Left cardiac atrium (tissue), 4 donors: Measurements from ENCODE around the gene BRMS1. TPM values are rescaled to one million over a fixed set of nuclear protein-coding genes. Genes with fewer than 3 reads are reported as not detected.
"Not testable (repeated sequence)": the region's sequence is repeated elsewhere in the genome, so short reads cannot be mapped to it uniquely, and the experiment has no call there.

Experiments used
- ATAC-seq, 2 donors: fragments of 200-7000 bp; cut with Tn5 transposase; one replicate each; pipeline ENCODE4 v1.9.1; 2020; ENCODE audit warnings: mild to moderate bottlenecking in 2 of 2, moderate library complexity in 2 of 2
- DNase-seq: peaks from one replicate; pipeline ENCODE4 v3.0.0-alpha.2; 2020
- intact Hi-C, 2 donors: fragments of 100-400 bp; cut with DNase I; formaldehyde crosslinking; loops; one replicate each; pipeline versions ENCODE4 v1.14.1 to v1.15.1; 2022 to 2023
- total RNA-seq, 2 donors: library from RNA; stranded (reverse); fragmentation: NEBNext Ultra II Directional; extraction: Animal tissue kit (Norgen Biotek cat#: 25700); gene quantifications; one replicate each; pipeline ENCODE4 v1.2.1, GENCODE V29; 2021
- donor health status: DM: no; HTN: yes; CAD: no.
- donor health status: DM: no; HTN: yes; CAD: no; lungs with severe emphysema.
- donor health status: DM: yes; HTN: yes; CAD: no.
- donor health status: Dilated cardiomyopathy.

Gene BRMS1
- total RNA-seq, 2 donors from 2014 or later, result 14.9 to 19.3 TPM

DNA sequence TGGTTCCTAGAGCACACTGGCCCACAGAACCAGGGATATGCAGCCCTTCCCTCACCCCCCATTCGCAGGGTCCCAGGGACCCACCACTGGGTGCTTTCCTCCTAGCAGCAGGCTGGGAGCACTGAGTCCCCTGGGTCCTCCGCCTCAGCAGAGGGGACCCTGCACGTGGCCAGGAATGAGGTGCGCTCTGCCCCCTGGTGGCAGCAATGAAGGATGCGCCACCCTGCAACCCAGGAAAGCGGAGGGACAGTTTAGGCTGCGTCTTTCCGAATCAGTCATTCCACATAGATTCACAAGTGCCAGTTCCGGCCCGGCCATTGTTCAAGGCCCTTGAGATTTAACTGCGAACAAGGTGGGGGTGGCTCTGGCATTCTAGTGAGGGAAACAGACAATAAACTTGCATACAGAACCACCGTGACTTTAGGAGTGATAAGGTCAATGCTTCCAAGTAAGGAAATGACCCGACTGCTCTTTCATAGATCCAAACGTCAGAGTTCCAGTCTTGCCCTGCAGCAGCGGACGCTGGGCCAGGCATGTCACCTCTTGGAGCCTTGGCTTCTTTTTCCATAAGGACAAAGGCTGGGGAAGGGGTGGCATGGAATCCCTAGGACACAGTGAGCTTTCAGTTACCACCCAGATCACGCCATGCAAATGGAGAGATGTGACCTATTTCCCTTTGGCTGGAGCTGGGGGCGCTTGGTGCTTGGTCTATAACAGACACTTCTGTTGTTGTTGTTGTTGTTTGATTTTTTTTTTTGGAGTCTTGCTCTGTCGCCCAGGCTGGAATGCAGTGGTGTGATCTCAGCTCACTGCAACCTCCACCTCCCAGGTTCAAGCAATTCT lies 16.4 kb downstream of the BRMS1 start:
- intact Hi-C loops, result loop anchor here in 1 of 2 donors (1.0 kb wide), 1 partner anchor 16 kb away; no protein-coding TSS in a partner anchor
- DNase-seq, result peak; percentile 76
- ATAC-seq, result peak; percentile 79 to 87

DNA sequence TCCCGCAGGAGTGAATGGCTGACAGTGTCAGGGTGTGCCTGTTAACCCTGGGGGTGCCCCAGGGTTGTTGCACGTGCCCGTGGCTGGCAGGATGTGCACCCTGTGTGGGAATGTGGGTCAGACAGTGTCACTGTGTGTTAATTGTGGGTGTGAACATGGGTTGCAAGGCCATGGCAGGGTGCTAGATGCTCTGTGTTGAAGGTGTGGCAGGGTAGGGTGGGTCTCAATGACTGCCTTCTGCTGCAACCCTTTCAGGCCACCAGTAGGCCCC lies 16.9 kb downstream of the BRMS1 start:
- intact Hi-C loops, result loop anchor here in 1 of 2 donors (1.0 kb wide), 1 partner anchor 16 kb away; no protein-coding TSS in a partner anchor
- DNase-seq, result no peak
- ATAC-seq, result peak in 1 of 2 donors; percentile 2

DNA sequence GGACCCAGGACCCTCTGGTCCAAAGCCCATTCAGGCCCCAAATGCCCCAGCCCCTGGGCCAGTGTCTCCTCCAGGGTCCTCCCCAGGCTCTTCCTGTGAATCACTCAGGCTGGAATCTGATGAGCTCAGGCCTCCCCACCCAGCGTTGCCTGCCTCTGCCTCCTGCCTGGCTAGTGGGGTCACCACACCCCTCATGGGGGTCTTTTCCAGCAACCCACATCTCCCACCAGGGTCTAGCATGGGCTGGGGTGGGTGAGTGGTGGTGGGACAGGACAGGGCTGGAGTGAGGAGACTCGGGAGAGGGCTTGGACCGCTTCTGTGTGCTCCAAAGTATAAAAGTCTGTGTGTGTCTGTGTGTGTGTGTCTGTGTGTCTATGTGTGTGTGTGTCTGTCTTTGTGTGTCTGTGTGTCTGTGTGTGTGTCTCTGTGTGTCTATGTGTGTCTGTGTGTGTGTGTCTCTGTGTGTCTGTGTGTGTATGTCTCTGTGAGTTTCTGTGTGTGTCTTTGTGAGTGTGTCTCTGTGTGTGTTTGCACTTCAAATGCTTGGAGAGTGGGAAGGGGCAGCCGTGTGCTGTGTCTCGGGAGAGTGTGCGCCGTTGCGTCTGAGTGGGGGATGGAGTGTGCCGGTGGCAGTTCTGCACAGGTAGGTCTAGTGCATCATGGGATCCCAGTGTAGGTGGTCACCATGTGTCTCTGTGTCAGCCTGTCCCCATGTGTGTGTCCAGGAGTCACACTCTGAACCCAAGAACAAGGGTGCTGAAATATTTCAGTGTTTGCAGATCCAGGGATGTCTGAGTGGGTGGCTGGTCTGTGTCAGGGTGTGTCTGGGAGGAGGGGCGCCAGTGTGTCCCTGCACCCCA lies 17.5 kb downstream of the BRMS1 start:
- peak in 1 of 2 donors; percentile 62 for ATAC-seq
- DNase-seq, result peak; percentile 48
- intact Hi-C loops, result loop anchor here in 1 of 2 donors (1.0 kb wide), 1 partner anchor 15 kb away; no protein-coding TSS in a partner anchor

DNA sequence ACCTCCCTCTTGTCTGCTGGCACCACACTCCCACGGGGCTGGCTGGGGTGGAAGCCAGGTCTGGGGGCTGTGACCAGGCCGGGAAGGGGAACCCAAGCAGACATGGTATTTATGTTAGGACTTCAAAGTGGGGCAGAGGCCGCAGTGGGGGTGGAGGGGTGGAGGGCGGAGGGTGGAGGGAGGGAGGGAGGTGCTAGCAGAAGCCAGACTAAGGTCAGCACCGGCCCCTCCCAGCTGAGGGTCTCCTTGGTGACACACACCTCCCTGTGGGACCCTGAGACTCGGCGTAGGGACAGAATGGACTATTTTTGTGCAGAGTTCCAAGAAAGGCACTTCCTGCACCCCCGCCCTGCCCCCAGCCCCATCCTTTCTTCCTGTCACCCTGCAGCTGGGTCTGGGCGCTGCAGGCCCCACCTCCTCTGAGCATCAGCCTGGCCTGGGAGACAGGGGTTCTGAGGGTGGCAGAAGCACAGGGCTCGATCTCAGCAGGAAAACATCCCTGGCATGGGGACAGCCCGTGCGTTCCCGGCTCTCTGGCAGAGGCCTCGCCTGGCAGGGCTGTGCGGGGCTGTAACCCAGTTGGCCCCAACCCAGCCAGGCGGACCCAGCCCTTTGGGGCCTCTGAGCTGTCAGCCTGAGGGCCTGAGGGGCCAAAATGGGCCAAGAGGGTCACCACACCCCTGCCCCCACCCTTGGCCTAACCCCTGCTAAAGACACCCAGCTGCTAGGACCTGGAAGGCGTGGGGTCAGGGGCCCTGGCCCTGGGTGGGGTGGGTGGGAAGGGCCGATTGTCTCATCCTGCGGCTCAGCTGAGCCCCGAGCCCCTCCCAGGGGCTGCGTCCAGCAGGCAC lies 18.4 kb downstream of the BRMS1 start:
- peak; percentile 65 for ATAC-seq
- DNase-seq, result peak; percentile 68
- intact Hi-C loops, result no loop called here

DNA sequence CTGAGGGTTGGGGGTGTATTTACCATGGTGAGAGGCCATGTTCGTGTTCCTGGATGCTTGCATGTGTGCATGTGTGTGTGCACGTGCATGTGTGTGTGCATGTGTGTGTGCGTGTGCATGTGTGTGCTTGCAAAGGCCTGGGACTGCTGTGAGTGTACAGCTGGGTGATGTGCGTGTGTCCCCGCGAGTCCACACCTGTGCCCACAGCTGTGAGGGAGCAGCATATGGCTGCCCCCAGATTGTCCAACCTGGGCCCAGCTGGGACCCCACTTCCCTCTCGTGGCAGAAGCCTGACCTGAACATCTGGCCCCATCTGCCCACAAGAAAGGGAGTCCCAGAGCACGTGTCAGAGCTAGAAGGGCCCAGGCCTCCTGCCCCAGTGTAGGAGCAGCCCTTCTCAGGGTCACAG lies 19.6 kb downstream of the BRMS1 start:
- ATAC-seq (no peak), DNase-seq (no peak)
- intact Hi-C loops, result no loop called here

DNA sequence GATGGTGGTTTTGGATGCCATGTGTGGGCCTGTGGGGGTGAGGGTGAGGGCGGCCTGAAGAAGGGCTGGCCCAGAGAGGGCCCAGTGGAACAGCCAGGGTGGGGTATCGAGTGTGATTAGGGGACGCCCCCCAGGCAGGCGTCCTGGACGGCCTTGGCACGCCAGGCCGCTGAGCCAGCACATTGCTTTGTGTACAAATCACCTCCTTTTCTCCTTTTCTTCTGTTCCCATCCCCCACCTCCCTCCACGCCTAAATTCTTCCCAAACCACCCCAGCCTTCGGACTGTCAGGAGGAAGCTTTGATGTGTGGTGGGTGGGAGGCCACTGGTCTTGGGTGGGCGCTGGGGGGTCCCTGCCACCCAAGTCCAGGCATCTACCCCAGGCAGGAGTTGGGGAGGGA lies 20.2 kb downstream of the BRMS1 start:
- intact Hi-C loops, result no loop called here
- DNase-seq (no peak), ATAC-seq (no peak)

DNA sequence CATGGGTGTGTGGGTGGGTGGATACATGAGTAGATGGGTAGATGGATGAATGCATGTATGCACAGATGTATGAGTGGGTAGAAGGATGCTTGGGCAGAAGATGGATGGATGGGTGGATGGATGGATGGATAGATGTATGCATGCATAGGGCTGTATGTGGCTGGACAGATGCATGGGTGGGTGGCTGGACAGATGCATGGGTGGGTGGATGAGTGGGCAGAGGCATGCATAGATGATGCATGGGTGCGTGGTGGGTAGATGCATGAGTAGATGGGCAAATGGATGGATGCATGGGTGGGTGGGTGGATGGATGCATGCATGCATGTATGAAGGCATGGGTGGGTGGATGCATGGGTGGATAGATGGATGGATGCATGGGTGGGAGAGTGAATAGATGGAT lies 21.2 kb downstream of the BRMS1 start:
- intact Hi-C loops, result no loop called here
- ATAC-seq, result no peak
- DNase-seq, result no peak

DNA sequence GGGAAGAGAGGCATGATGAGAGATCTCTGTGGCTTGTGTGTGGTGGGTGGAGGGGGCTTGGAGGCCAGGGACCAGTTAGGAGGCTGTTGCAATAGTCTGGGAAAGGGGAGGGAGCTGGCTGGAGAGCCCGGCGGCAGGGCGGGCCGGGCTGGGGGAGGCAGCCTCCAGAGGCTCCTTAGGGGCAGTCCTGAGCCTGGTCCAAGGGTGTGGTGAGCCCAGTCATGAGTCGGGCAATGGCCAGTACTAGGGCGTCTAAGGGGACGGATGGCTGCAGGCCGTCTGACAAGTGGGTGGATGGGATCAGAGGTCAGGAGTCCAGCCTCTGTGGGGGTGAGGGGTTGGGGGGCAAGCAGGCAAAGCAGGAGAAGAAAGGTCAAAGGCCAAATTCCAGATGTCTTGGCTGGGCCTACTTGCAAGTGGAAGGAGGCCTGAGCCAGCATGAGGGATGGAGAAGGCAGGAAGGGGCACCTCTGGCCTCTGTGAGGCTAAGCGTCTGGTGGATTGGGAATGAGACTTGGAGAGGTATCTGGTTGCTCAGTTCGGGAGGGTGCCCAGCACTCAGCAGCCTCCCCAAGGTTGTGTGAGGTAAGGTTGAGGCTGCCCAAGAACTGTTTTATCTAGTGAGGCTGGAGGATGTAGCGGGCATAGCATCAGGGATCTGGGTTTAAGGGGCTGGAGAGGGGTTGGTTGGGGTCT lies 22.0 kb downstream of the BRMS1 start:
- DNase-seq, result peak; percentile 76
- intact Hi-C loops, result no loop called here
- peak; percentile 42 to 57 for ATAC-seq

DNA sequence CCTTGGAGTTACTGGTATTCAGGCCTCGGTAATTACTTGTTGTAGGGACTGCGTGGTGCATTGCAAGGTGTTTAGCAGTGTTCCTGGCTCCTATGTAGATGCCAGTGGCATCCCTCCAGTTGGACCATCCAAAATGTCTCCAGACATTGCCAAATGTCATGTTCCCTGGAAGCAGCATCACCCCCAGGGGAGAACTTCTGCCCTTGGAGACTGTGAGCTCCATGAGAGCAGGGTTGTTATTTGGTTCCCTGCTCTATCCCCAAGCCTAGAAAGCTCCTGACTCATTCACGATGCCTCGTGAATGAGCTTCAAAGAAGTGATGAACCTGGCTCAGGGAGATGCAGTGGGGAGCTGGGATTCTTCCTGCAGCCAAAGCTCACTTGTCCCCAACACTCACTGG lies 23.3 kb downstream of the BRMS1 start:
- no peak for ATAC-seq
- no peak for DNase-seq

DNA sequence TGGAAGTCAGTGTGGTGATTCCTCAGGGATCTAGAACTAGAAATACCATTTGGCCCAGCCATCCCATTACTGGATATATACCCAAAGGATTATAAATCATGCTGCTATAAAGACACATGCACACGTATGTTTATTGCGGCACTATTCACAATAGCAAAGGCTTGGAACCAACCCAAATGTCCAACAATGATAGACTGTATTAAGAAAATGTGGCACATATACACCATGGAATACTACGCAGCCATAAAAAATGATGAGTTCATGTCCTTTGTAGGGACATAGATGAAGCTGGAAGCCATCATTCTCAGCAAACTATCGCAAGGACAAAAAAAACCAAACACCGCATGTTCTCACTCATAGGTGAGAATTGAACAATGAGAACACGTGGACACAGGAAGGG lies 24.2 kb downstream of the BRMS1 start:
- intact Hi-C loops, DNase-seq, ATAC-seq: not testable (repeated sequence)

More for the DNA sequence above, 23.3 kb downstream of the BRMS1 start:
- intact Hi-C loops, result no loop called here

DNA sequence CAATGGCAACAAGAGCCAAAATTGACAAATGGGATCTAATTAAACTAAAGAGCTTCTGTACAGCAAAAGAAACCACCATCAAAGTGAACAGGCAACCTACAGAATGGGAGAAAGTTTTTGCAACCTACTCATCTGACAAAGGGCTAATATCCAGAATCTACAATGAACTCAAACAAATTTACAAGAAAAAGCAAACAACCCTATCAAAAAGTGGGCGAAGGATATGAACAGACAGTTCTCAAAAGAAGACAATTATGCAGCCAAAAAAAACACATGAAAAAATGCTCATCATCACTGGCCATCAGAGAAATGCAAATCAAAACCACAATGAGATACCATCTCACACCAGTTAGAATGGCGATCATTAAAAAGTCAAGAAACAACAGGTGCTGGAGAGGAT lies 24.6 kb downstream of the BRMS1 start:
- ATAC-seq, DNase-seq, intact Hi-C loops: not testable (repeated sequence)

DNA sequence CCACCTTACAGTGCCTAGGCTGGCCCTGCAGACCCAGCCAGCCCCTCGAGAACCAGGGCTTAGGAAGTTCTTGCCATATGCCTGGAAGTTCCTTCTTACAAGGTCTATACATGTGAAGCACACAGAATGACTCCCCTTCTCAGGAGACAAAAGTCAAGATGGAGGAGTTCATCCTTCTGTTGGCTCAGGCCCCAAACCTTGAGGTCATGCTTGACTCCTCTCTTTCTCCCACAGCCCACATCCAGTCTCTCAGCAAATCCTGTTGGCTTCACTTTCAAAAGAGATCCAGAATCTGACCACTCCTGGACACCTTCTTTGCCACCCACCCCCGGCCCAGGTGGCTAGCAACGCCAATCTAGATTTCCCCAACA lies 26.3 kb downstream of the BRMS1 start:
- intact Hi-C loops, result no loop called here
- ATAC-seq, result no peak
- no peak for DNase-seq

DNA sequence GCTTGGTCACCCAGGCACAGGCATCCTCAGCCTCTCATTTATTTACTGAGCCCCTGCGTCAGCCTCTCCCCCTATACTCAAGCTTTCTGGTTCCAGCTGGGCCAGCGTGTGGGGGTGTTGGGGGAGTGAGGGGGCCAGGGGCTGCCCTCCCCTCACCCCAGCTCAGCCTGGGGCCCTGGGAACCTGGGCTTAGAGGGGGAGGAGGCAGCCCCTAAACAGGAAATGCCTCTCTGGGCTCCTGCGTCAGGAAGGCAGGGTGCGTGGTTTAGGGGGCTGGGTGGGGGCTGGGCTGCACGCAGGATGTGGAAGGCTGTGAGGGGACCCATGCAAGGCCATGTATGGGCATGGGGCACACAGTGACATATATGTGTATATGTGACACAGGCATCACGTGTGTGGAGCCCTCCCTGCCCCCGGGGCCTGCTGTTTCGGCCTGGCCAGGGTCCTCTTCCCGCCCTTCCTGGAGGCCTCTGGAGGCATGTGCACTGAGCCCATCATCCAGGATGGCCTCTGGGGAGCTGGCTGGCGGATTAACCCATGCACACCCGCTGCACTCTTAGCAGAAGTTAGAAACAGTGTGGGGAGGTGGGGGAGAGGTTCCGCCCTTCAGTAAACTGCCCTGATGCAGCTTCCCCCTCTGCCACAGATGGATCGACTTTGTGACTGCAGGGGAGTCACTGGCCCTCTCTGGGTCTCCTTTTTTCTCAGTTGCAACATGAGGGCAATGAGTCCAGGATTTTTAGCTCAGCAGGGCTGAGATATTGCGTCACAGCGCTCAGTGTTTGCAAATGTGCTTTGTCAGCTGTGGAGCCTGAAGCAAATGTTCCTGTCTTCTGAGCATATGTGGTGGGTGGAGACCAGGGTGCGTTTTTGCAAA lies 26.9 kb downstream of the BRMS1 start:
- ATAC-seq, result peak; percentile 10 to 12
- DNase-seq, result peak; percentile 72
- intact Hi-C loops, result no loop called here

DNA sequence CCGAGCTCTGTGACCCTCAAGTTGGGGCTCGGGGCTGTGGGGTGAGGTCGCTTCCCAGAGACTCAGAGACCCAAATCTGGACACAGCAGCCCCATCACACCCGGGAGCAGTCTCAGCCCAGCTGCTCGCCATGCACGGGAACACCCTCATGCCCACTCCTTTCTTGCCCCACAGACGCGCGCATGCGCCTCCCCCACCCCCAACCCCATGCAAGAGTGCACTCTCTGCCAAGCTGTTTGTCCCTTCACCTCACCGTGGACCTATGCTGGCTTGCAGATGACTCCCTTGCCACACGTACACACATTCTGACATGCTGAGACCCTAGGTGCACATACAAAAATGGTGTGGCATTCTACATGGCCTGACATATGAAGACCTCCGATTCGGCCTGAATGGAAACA lies 27.6 kb downstream of the BRMS1 start:
- DNase-seq, result peak; percentile 53
- intact Hi-C loops, result no loop called here
- ATAC-seq, result peak; percentile 5 to 32

DNA sequence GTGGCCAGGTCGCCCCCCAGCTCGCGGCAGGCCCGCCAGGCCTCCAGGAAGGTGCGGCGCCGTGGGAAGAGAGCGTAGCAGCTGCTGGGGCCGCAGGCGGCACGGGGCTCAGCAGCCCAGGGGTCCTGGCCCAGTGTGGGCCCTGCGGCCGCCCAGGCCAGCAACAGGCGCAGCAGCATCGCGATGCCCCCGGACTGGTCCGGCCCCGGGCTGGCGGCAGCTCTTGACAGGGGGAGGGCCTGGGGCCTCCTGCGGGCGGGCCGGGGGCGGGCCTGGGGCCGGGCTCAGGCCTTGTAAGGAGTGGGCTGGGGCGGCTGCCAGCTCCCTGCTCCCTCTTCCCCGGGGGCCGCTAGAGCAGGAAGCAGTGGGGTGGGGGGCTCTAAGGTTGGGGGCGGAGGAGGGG lies 28.1 kb downstream of the BRMS1 start, which contains the start of gene CD248:
Gene CD248, minus strand, starts transcription at position 196 of the 403 bp plus-strand sequence. Its CDS starts 17 bp downstream, at position 179.
- intact Hi-C loops, result no loop called here
- DNase-seq (peak; percentile 83), ATAC-seq (peak; percentile 54 to 60)

DNA sequence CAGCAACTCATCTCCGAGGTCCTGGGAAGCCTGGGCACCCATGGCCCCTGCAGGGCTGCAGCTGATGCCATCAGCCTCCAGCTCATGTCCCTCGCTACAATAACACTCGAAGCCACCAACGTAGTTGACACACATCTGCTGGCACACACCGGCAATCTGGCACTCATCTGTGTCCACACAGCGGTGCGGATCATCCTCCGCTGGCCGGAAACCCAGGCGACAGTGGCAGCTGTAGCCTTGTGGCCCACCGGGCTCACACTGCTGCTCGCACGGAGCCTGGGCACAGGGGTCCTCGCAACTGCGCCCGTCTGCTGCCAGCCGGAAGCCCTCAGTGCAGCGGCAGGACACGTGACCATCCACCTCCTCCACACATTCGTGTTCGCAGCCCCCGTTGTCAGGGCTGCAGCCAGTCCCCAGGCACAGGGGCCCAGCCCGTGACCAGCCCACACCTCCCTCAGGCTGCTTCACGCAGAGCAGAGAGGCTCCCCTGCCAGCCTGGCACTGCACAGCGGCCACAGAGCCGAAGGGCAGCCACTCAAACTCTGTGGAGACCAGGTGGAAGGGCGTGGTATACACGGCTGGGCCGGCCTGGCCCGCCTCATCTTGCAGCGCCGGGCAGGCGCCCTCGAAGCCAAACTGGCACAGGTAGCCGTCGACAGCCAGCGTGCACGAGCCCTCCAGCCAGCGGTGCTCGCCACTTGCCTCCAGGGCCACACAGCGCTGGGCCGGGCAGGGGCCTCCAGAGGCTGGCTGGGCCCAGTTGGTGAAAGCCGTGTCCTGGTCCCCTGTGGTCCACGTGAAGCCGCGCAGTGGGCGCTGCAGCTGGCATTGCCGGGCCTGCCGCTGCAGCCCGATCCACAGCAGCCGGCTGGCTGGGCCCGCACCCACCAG lies 28.7 kb downstream of the BRMS1 start:
- intact Hi-C loops, result no loop called here
- no peak for DNase-seq
- no peak for ATAC-seq

DNA sequence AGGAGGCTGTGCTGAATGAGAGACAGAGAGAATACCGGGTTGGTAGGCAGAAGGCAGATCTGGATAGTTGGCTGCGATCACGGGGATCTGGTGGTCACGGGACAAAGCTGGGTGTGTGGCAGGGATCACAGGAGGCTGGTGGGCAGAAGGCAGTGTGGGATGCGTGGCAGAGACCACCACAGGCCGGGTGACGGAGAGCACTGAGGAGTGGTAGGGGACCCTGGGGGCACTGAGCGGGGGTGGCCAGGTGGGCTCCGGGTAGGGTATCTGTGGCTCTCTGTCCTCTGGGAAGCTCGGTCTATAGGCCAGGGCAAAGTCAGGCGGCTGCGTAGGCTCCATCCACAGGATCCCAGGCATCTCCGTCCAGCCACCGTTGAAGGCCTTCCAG lies 29.4 kb downstream of the BRMS1 start:
- DNase-seq, result no peak
- ATAC-seq, result no peak
- intact Hi-C loops, result no loop called here
